Upper lobe of left lung (tissue), 4 donors: ENCODE data around the gene RGS5.

Source experiments
- POLR2A ChIP-seq, 4 donors: fragments of 450-650 bp; IDR thresholded peaks; one replicate each; pipeline ENCODE4 v1.5.1; 2016 to 2017; ENCODE audit warnings: antibody characterized with exemption in 4 of 4, mild to moderate bottlenecking in 2 of 4
- POLR2AphosphoS5 ChIP-seq, 2 donors: sonication (generic); formaldehyde crosslinking; IDR thresholded peaks; one replicate each; pipeline ENCODE4 v1.5.1; 2017; ENCODE audit warnings: antibody characterized with exemption in 2 of 2

- TF ChIP-seq POLR2AphosphoS5 (IDR thresholded peaks at IDR 0.05) (no peak), POLR2A (IDR thresholded peaks at IDR 0.05) (no peak)
Observed at GRCh38 chr1:163176797-163177196, 25.9 kb downstream of the RGS5 start.
